ENCODE data around the gene NDUFAF8. TPM values are rescaled to one million over a fixed set of nuclear protein-coding genes. Genes with fewer than 3 reads are reported as not detected.

Gene NDUFAF8
- total RNA-seq, 4 donors from 2014 or later, result 22.3 to 35.4 (median 29.9) TPM; not detected in 1

GRCh38 chr17:81273698-81274470, 34.8 kb downstream of the NDUFAF8 start:
- intact Hi-C loops (cut with DNase I; ENCODE audit: low total_unique reads), result no loop called here
- in situ Hi-C loops (cut with MboI; ENCODE audit: low pct_ligation_motif_present in 1 of 4, low pct_unique_long_range_greater_than_20kb in 1 of 4, low sequenced_read_pairs in 3 of 4), result loop anchor here in 3 of 4 donors (25.0 kb wide), 2 partner anchors 213 to 338 kb away; no protein-coding TSS in a partner anchor

DNA sequence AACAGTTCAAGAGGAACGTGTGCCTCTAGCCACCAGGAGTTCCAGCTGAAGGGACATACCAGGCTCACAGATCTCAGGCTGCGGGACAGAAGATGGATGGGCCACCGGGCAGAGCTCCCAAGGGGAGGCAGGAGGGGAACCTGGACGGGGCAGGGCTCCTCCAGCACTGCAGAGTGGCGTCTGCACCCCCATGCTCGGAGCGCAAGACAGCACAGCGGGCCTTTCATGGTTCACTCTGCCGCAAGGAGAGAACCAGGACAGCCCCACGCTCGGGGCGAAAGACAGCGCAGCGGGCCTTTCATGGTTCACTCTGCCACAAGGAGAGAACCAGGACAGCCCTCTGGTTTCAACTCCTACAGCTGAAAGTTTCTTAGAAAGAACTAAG, 35.3 kb downstream of the NDUFAF8 start:
- H3K36me3 ChIP-seq, result peaks cover 0 to 55% (median 6%) of the 10 kb centered on the region in 4 donors
- TF ChIP-seq EP300 (IDR thresholded peaks at IDR 0.05; ENCODE audit: low read depth) (no peak), POLR2A (IDR thresholded peaks at IDR 0.05) (no peak), POLR2AphosphoS5 (IDR thresholded peaks at IDR 0.05) (no peak)
- TF ChIP-seq, protein P1, sequence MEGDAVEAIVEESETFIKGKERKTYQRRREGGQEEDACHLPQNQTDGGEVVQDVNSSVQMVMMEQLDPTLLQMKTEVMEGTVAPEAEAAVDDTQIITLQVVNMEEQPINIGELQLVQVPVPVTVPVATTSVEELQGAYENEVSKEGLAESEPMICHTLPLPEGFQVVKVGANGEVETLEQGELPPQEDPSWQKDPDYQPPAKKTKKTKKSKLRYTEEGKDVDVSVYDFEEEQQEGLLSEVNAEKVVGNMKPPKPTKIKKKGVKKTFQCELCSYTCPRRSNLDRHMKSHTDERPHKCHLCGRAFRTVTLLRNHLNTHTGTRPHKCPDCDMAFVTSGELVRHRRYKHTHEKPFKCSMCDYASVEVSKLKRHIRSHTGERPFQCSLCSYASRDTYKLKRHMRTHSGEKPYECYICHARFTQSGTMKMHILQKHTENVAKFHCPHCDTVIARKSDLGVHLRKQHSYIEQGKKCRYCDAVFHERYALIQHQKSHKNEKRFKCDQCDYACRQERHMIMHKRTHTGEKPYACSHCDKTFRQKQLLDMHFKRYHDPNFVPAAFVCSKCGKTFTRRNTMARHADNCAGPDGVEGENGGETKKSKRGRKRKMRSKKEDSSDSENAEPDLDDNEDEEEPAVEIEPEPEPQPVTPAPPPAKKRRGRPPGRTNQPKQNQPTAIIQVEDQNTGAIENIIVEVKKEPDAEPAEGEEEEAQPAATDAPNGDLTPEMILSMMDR (IDR thresholded peaks at IDR 0.05), result no peak
- WGBS, 2 donors (ENCODE audit: low coverage in 1 of 2), result 98% methylated on average over 14 of the region's 14 CpGs; no CpG with 5 or more reads in 1 of the 2 donors
- in situ Hi-C loops (cut with MboI; ENCODE audit: low pct_ligation_motif_present in 1 of 4, low pct_unique_long_range_greater_than_20kb in 1 of 4, low sequenced_read_pairs in 3 of 4), result loop anchor here in 3 of 4 donors (25.0 kb wide), 2 partner anchors 213 to 338 kb away; no protein-coding TSS in a partner anchor
- no peaks in the 10 kb centered on the region for H3K9me3 ChIP-seq
- H3K4me3 ChIP-seq, result no peak overlapping the region
- DNase-seq, result no peak
- intact Hi-C loops (cut with DNase I; ENCODE audit: low total_unique reads), result no loop called here
- peaks cover 5 to 17% (median 13%) of the 10 kb centered on the region in 4 donors for H3K4me1 ChIP-seq
- H3K27me3 ChIP-seq, result no peaks in the 10 kb centered on the region
- no peak overlapping the region for H3K27ac ChIP-seq

More at GRCh38 chr17:81273698-81274470, 34.8 kb downstream of the NDUFAF8 start:
- H3K9me3 ChIP-seq, result no peaks in the 10 kb centered on the region
- H3K27me3 ChIP-seq, result no peaks in the 10 kb centered on the region
- H3K4me3 ChIP-seq, result no peak overlapping the region
- no peak for DNase-seq
- no peak for TF ChIP-seq POLR2A (IDR thresholded peaks at IDR 0.05)
- no peak for TF ChIP-seq POLR2AphosphoS5 (IDR thresholded peaks at IDR 0.05)
- TF ChIP-seq EP300 (IDR thresholded peaks at IDR 0.05; ENCODE audit: low read depth), result no peak
- TF ChIP-seq, protein P1 (IDR thresholded peaks at IDR 0.05), result no peak
- H3K27ac ChIP-seq, result no peak overlapping the region
- peaks cover 5 to 17% (median 13%) of the 10 kb centered on the region in 4 donors for H3K4me1 ChIP-seq
- 90 to 96% methylated on average over 4 to 31 of the region's 31 CpGs for WGBS, 2 donors (ENCODE audit: low coverage in 1 of 2)
- peaks cover 0 to 58% (median 6%) of the 10 kb centered on the region in 4 donors for H3K36me3 ChIP-seq

DNA sequence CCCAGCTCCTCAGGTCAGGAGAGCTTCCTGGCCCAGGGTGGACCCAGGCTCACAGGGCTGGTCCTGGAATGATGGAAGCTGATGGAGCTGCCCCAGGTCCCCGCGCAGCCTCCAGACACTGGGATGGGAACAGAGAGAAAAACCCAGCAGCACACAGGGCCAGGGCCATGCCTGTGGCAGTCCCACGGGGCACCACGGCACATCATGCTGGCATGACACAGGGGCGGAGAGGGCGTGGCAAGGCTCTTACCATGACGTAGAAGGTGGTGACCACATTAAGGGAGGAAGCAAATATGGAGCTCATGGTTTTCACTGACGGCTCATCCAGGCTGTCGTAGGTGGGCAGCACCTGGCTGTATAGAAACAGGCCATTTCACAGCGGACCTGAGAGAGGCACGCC, 37.7 kb downstream of the NDUFAF8 start:
- intact Hi-C loops (cut with DNase I; ENCODE audit: low total_unique reads) (no loop called here), in situ Hi-C loops (cut with MboI; ENCODE audit: low pct_ligation_motif_present in 1 of 4, low pct_unique_long_range_greater_than_20kb in 1 of 4, low sequenced_read_pairs in 3 of 4) (loop anchor here in 2 of 4 donors (25.0 kb wide), 2 partner anchors 111 to 211 kb away; partner anchors contain the start of gene BAHCC1 (in 1 of the 2))
- H3K4me1 ChIP-seq, result peaks cover 5 to 17% (median 13%) of the 10 kb centered on the region in 4 donors
- TF ChIP-seq, protein P1 (IDR thresholded peaks at IDR 0.05), result no peak
- WGBS, 2 donors (ENCODE audit: low coverage in 1 of 2), result 87% methylated on average over 11 of the region's 11 CpGs; no CpG with 5 or more reads in 1 of the 2 donors
- no peaks in the 10 kb centered on the region for H3K27me3 ChIP-seq
- no peaks in the 10 kb centered on the region for H3K9me3 ChIP-seq
- peak overlapping the region in 2 of 4 donors; percentile 15 to 71 for H3K27ac ChIP-seq
- DNase-seq, result no peak
- H3K36me3 ChIP-seq, result peaks cover 0 to 37% (median 4%) of the 10 kb centered on the region in 4 donors
- H3K4me3 ChIP-seq, result no peak overlapping the region

DNA sequence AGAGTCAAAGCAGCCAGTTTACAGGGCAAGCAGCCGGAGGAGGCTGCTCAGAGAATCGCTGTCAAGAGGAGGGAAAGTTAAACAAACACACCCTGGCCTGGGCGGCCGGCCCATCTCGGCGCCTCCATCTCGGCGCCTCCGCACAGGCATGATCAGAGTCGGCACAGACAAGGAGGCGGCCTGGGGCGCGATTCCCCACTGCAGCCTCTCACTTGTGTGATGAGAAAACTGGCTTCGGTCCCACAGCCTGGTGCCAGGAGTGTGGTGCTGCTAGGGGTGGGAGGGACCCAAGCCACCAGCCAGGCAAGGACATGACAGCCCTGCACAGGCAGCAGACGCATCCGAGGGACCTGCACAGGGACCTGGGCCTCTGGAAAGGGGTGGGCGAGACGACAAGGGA, 38.3 kb downstream of the NDUFAF8 start:
- peak; percentile 32 for DNase-seq
- H3K4me3 ChIP-seq, result peak overlapping the region in 1 of 4 donors; percentile 25
- intact Hi-C loops (cut with DNase I; ENCODE audit: low total_unique reads), result no loop called here
- H3K36me3 ChIP-seq, result peaks cover 0 to 32% (median 4%) of the 10 kb centered on the region in 4 donors
- no peaks in the 10 kb centered on the region for H3K9me3 ChIP-seq
- 35% methylated on average over 18 of the region's 18 CpGs; no CpG with 5 or more reads in 1 of the 2 donors for WGBS, 2 donors (ENCODE audit: low coverage in 1 of 2)
- H3K27ac ChIP-seq, result peak overlapping the region; percentile 50 to 77 (median 66)
- in situ Hi-C loops (cut with MboI; ENCODE audit: low pct_ligation_motif_present in 1 of 4, low pct_unique_long_range_greater_than_20kb in 1 of 4, low sequenced_read_pairs in 3 of 4), result loop anchor here in 2 of 4 donors (25.0 kb wide), 2 partner anchors 110 to 210 kb away; partner anchors contain the start of gene BAHCC1 (in 1 of the 2)
- TF ChIP-seq EP300 (IDR thresholded peaks at IDR 0.05; ENCODE audit: low read depth), result no peak
- TF ChIP-seq POLR2A (IDR thresholded peaks at IDR 0.05), result no peak
- TF ChIP-seq, protein P1 (IDR thresholded peaks at IDR 0.05), result no peak
- no peak for TF ChIP-seq POLR2AphosphoS5 (IDR thresholded peaks at IDR 0.05)
- no peaks in the 10 kb centered on the region for H3K27me3 ChIP-seq
- peaks cover 5 to 17% (median 13%) of the 10 kb centered on the region in 4 donors for H3K4me1 ChIP-seq

All from transverse colon (tissue), 4 donors.